GM19467 (cell line): ENCODE data around the gene ZCRB1.
"Not testable (repeated sequence)": the region's sequence is repeated elsewhere in the genome, so short reads cannot be mapped to it uniquely, and the experiment has no call there.

Experiments
- ATAC-seq: cut with Tn5 transposase; IDR thresholded peaks from one replicate; pipeline ENCODE4 v1.9.1; 2021; ENCODE audit warnings: mild to moderate bottlenecking, moderate library complexity; ENCODE audit not compliant: unreplicated experiment

Gene ZCRB1

GRCh38 chr12:42325653-42326474 lies at the start of gene ZCRB1, which contains the start of gene PPHLN1:
Gene ZCRB1 (minus strand): TSS chr12:42326094. CDS start chr12:42324102, 1,992 bp downstream.
Gene PPHLN1 (plus strand): TSS chr12:42326167. CDS start chr12:42335903, 9,736 bp downstream.
- peak; percentile 94 for ATAC-seq

GRCh38 chr12:42373669-42374068 lies 47.8 kb upstream of the ZCRB1 start:
- ATAC-seq: no peak

GRCh38 chr12:42372154-42372791 lies 46.4 kb upstream of the ZCRB1 start:
- ATAC-seq: peak; percentile 85

GRCh38 chr12:42370013-42370412 lies 44.1 kb upstream of the ZCRB1 start:
- ATAC-seq: no peak

GRCh38 chr12:42365486-42365885 lies 39.6 kb upstream of the ZCRB1 start:
- ATAC-seq: no peak

- ATAC-seq: no peak
Observed at GRCh38 chr12:42364692-42365091, 38.8 kb upstream of the ZCRB1 start.

GRCh38 chr12:42362647-42363260 lies 36.9 kb upstream of the ZCRB1 start:
- no peak for ATAC-seq

- no peak for ATAC-seq
Observed at GRCh38 chr12:42361909-42362646, 36.2 kb upstream of the ZCRB1 start.

- peak; percentile 76 for ATAC-seq
Observed at GRCh38 chr12:42360747-42361403, 35.0 kb upstream of the ZCRB1 start.

- ATAC-seq: no peak
Observed at GRCh38 chr12:42356344-42356743, 30.4 kb upstream of the ZCRB1 start.

- ATAC-seq: not testable (repeated sequence)
Observed at GRCh38 chr12:42350021-42350407, 24.1 kb upstream of the ZCRB1 start.

- ATAC-seq: not testable (repeated sequence)
Observed at GRCh38 chr12:42349119-42350020, 23.5 kb upstream of the ZCRB1 start.

- ATAC-seq: no peak
Observed at GRCh38 chr12:42346403-42347002, 20.6 kb upstream of the ZCRB1 start.

- no peak for ATAC-seq
Observed at GRCh38 chr12:42343721-42344120, 17.8 kb upstream of the ZCRB1 start.

- no peak for ATAC-seq
Observed at GRCh38 chr12:42342028-42342427, 16.1 kb upstream of the ZCRB1 start.

- no peak for ATAC-seq
Observed at GRCh38 chr12:42338280-42338679, 12.4 kb upstream of the ZCRB1 start.

- ATAC-seq: no peak
Observed at GRCh38 chr12:42336286-42336685, 10.4 kb upstream of the ZCRB1 start.

GRCh38 chr12:42332301-42333285 lies 6.7 kb upstream of the ZCRB1 start:
- peak; percentile 58 for ATAC-seq
